ENCODE data around the gene ASCC1.

DNA sequence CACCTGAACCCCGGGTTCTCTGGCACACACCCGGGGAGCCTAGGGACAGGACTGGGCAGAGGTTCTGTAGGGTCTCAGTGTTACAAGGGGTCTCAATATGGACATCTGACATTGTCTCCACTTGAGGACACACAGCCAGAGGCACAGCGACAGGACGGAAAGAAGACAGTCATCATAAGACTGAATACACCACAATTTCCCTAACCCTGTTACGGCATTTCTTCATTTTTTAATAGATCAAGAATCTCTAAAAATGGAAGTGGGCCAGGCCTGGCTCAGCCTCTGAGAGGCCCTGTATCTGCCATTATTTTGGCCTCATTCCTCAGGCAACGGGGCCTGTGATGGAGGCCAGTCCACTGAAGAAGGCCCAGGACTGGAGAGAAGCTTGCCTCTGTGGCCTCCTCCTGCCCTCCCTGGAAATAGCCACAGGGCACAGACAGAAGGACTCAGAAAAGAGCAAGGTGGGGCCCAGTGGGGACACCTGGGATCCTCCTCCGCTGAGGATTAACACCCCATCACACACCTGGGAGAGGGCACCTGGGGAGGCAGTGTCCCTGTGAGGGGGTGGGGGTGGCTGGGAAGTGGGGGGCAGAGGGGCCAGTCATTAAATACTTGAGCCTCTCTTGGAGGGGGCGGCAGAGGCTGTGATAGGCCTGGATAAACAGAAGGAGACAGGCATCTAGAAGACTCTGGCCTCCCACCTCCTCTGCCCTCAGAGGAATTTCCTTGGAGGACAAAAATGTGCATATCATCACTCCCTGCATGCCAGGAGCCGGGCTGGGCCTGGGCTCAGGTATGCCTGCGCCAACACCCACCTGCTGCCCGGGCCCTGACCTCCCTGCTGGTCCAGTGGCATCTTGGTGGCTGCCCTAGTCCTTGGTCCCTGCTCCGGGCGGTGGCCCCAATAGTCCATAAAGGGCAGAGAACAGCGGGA lies 135.8 kb downstream of the ASCC1 start:
- TF ChIP-seq CTCF (IDR thresholded peaks at IDR 0.05; ENCODE audit: extremely low read depth in 1 of 2, insufficient read depth in 1 of 2, low read depth in 1 of 2, low read length in 2 of 2): no peak
- TF ChIP-seq POLR2A (IDR thresholded peaks at IDR 0.05; ENCODE audit: low read depth, low read length): no peak
- TF ChIP-seq, protein P1, sequence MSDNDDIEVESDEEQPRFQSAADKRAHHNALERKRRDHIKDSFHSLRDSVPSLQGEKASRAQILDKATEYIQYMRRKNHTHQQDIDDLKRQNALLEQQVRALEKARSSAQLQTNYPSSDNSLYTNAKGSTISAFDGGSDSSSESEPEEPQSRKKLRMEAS (IDR thresholded peaks at IDR 0.05; ENCODE audit: insufficient read depth, insufficient read length): no peak
- TF ChIP-seq EZH2 (IDR thresholded peaks at IDR 0.05; ENCODE audit: borderline replicate concordance, low read depth, low read length, severe bottlenecking): no peak
